GM19455 (cell line): ENCODE data around the gene MAPRE2.

Experiments
- ATAC-seq: cut with Tn5 transposase; IDR thresholded peaks from one replicate; pipeline ENCODE4 v1.9.1; 2021; ENCODE audit not compliant: unreplicated experiment

Gene MAPRE2

DNA sequence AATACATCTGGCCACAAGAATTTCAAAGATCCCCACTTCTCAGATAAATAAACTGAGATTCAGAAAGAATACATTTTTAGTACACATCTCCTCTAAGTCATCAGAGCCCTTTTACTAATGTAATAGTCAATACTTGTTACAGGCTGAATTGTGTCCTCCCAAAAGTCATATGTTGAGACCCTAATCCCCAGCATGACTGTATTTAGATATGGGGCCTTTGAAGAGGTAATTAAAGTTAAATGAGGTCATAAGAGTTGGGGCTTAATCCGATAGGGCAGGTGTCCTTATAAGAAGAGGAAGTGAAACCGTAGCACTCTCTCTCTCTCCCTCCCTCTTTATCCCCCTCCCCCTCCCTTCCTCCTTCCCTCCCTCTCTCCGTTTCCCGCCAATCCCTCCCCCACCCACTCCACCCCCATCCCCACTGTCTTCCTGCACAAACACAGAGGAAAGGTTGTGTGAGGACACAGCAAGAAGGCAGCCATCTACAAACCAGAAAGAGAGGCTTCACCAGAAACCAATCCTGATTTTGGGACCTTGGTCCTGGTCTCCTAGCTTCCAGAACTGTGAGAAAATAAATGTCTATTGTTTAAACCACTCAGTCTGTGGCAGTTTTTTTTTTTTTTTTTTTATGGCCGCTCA, 133.0 kb downstream of the MAPRE2 start:
- no peak for ATAC-seq

DNA sequence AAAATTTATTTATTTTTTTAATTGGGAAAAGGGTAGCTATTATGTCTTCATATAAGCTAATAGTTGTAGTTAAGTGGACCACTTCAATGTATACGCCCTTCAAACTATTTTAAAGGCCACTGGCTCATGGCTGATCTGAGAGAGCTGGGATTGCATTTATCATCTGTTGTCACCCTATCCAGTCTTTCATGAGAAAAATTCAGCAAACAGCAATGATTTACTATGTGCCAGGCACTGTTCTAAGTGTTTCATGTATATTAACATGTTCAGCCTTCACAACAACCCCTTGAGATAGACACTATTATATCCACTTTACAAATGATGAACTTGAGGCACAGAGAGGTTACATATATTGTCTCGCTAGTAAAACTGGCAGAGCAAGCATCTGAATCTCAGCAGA, 133.5 kb downstream of the MAPRE2 start:
- no peak for ATAC-seq

DNA sequence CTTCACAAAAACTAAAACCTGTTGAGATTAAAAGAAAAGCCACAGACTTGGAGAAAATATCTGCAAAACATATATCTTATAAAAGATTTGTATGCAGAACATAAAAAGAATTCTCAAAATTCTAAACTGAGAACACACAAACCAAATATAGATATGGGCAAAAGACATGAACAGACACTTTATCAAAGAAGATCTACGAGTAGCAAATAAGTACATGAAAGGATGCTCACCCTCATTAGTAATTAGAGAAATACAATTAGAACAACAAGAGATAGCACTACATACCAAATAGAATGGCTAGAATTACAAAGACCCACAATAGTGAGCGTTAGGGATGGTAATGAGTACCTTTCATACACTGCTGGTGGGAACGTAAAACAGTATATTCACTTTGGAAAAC, 135.7 kb downstream of the MAPRE2 start:
- no peak for ATAC-seq

DNA sequence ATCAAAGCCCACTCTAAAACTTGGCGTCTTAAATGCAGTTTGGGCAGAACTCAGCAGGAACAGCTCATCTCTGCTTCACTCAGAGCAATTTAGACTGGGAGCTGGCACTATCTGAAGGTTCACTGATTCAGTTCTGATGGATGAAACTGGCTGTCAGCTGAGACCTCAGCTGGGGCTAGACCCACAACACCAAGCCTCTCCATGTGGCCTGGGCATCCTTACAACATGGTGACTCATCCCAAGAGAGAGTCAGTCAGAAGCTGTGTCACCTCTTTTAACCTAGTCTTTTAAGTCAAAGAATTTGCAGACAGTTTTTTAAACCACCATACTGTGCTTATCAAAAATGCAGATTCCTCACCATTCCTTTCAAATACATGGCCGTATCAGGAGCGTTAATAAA, 137.0 kb downstream of the MAPRE2 start:
- no peak for ATAC-seq

DNA sequence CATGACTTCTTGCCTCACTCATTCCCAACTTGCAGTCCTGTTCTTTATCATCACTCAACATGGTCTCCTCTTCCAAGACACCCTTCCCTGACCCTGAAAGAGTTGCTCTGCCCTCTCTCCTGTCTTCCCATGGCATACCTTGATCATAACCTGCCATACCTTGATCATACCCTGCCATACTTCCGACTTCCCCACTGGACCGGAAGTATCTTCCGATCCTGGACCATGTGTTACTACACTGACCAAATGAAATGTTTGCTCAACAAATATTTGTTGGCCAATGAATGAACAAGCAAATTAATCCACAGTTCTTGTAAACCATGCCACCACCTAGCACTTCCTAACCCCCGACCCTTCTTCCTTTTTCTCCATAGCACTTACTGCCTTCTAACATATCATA, 138.7 kb downstream of the MAPRE2 start:
- no peak for ATAC-seq

DNA sequence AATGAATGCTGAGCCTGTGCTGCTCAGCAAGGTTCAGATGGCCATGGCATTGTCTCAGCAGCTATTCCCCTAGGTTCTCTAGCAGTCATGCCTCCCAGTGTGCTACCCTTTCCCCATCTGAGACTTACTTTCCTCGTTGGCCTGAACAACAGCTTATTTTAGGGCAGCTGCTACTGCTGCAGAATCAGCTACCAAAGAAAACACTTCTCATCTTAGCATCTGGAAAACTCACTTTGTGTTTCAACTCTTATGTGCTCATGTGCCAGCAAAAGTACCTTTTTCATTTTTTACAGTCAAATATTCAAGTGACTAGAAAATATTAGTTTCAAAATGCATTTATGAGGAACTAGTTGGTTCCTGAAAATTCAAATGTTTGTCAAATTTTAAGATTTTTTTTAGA, 139.2 kb downstream of the MAPRE2 start:
- no peak for ATAC-seq

DNA sequence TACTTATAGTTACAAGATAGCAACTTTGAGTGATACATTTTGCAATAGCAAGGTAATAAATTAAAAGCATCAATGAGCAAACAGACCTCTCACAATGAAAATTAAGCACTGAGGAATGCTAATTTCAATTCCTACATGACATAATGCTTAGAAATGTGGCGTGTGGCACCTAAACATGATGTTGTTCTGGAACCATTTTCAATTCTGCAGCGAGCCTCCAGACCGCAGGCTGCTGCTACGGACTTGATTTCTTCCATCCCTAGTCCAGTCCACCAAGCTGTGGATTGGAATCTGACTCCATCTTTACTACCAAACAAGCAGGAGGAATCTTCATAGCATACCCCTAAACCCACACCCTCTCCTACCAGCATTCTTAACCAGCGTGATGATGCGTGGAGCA, 140.9 kb downstream of the MAPRE2 start:
- no peak for ATAC-seq

DNA sequence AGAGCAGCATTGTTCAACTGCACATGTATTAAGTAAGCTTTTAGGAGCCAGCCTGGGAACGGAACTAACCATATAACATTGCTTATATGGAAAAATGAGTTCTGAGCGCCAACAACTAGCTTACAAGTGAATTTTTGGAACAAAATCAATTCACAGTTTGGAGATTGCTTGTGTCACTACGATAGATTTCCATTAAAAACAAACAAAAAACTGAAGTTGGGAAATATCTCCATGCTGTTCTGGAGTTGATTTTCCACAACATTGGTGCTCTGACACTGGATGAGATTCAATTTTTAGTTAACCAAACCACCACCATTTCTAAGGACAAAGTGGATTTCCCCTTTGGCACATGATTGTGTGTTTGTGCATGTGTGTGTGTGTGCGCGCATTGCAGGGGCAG, 142.7 kb downstream of the MAPRE2 start:
- ATAC-seq, result no peak

DNA sequence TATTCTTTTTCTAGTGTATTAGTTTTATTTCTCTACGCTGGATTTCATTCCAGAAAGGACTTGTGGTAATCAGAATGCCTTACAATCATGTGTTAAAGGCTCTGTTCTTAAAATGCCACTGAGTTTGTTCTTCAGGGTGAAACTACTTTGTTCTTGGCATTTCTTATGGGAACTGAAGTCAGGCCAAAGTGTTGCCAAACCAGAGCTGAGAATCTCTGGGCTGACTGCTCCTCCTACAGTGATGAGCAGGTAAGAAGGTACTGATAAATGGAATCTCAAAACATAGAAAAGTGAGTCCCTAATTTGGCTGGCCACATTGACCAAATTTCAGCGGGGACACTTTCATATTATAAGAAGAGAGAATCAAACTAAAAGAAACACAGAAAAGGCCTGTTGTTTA, 144.6 kb downstream of the MAPRE2 start:
- ATAC-seq, result no peak

DNA sequence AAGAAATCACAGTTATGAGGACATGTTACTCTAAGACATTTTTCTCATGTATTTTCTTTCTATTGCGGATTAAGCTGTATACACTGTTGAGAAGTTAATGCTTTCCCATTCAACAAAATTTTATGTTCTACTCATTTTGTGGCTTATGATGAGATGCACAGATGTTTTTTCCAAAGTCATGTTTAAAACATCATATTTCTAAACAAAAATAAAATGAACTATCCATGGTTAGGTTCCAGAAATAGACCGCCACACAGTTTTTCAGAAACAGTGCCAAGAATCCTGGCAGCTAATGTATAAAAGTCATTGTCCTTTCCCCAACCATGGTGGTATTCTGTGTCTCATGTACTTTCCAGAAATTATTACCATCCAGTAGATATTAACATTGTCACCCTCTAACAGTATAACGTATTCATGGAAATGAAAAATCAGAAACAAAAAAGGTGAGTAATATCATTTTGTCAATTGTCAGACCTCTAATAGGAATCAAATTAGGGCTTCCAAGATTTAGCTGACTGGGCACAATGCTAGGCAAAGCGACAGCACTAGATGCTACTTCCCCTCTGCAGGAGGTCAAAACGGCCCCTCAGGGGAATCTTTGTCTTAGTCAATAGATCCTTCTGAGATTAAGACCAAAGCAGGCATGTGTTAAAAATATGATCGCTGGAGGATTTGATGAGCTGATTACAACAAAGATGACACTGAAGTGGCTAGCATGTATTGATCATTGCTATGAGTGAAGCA, 145.2 kb downstream of the MAPRE2 start:
- no peak for ATAC-seq

DNA sequence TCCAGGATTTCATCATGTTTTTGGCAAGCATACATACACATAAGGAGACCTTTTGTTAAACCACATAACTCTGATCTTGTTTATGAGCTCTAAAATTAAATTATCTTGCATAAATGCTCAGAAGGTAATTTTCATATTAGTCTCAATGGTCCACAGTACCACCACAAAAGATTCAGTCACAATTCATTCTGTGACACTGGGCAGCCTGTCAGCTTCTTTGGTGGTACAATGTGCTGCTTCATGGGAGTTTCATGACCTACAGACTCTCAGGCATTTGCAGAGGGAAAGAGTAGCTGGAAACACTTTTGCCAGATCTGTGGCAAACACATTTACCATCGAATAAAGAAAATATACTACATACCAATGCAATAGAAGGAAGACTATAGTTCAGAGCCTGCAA, 148.3 kb downstream of the MAPRE2 start:
- no peak for ATAC-seq

DNA sequence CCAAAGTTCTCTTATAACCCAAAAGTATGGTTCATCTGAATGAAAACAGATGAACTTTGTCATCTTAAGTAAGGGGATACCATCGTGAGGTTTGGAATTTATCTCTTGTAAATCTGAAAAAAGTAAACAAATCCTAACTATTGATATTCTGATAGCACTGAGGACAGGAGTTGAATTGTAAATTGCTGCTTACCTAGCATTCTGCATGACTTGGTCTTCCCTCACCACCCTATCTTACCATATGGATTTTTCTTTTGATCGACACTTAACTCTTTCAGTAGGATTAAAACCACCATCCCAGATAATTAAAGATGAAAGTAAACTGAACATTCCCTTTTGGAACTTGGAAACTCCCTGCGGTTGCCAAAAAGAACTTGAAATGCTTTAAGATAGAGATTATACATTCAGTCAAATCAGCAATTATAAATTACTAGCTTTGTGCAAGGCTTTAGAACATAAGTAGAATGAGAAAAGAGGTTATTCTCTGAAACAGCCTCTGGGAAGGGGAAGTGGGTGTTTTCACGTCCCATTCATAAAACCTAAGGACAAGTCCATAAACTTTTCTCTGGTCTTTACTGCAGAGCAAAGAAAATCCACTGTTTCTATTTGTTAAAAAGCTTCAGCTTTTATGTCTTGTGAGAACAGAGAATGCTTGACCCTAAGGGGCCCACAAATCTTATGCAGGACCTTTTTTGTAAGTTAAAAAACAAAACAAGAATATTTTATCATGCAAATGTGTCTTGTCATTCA, 149.9 kb downstream of the MAPRE2 start:
- no peak for ATAC-seq

DNA sequence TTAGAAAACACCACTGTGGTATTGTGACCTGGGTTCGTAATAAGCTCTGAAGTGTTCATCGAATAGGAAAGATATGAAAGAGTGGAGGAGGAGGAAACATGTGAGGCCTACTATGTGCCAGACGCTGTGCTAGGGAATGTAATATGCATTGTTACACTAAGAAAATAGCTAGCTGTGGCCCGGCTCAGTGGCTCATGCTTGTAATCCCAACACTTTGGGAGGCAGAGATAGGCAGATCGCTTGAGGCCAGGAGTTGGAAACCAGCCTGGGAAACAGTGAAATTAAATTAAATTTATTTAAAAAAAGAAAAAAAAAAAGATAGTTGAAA, 150.4 kb downstream of the MAPRE2 start:
- ATAC-seq, result no peak

DNA sequence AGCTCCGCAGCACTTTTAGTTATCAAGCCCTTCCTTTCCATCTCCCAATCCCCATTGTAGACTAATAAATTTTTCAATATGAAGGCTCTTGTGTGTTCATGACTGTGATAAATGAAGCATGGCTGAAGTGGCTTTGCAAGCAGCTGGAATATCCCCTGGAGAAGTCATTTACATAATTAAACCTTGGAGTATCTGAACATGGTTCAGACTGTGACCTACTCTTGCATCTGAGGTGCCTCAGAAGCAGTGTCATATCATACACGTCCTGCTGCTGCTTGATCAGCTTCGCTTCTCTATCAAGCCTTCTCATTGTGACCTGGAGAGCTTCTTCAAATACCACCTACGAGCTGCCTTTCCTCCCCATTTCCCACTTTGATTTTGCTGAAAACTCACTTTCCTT, 151.2 kb downstream of the MAPRE2 start:
- ATAC-seq, result no peak
